HEK293 (cell line): Measurements from ENCODE around the gene LPP.
A peak's percentile ranks its signal among the peaks of the same experiment; 100 is the strongest.

Source experiments
- CTCF ChIA-PET: fragments of 350-600 bp; formaldehyde crosslinking; extraction: SDS; loops from one replicate; lab custom pipeline; 2021; ENCODE audit warnings: antibody characterized with exemption; lab: Yijun Ruan, JAX
- POLR2A ChIA-PET: fragments of 300-600 bp; formaldehyde crosslinking; extraction: SDS; loops from one replicate; lab custom pipeline; 2020; ENCODE audit warnings: antibody characterized with exemption, inconsistent platforms; lab: Yijun Ruan, JAX
- H3K27ac ChIP-seq: fragments of 200-500 bp; sonication (Bioruptor generic); 2 replicates; pipeline ENCODE4 v1.5.1; 2014; ENCODE audit warnings: low read depth, low read length, control low read depth, inconsistent platforms; ENCODE audit errors: extremely low read depth
- H3K36me3 ChIP-seq, 2 experiments: fragments of 200-500 bp in 1 of 2; sonication (Bioruptor generic) in 1 of 2; 1 replicate in 1 of 2; 2 replicates in 1 of 2; pipeline ENCODE4 v1.5.1; 2014 to 2017; ENCODE audit warnings: inconsistent platforms in 2 of 2, low read length in 2 of 2; ENCODE audit not compliant: control insufficient read depth in 2 of 2, insufficient read depth in 1 of 2
- H3K4me1 ChIP-seq: fragments of 200-500 bp; sonication (Bioruptor generic); 2 replicates; pipeline ENCODE4 v1.5.1; 2014; ENCODE audit warnings: mild to moderate bottlenecking, low read length, inconsistent platforms; ENCODE audit not compliant: control insufficient read depth, insufficient read depth
- H3K4me3 ChIP-seq: 2 replicates; pipeline ENCODE4 v1.5.1; 2011; ENCODE audit warnings: low read depth, mild to moderate bottlenecking, control low read depth, low read length, moderate library complexity
- H3K9me3 ChIP-seq: fragments of 200-500 bp; sonication (Bioruptor generic); 2 replicates; pipeline ENCODE4 v1.5.1; 2014; ENCODE audit warnings: low read depth, low read length, inconsistent platforms; ENCODE audit not compliant: control insufficient read depth, insufficient read depth
- KLF10 ChIP-seq: fragments of 450-650 bp; IDR thresholded peaks from 2 replicates; pipeline ENCODE4 v1.5.1; 2018; ENCODE audit warnings: missing biosample characterization, mild to moderate bottlenecking, missing genetic modification characterization
- ZBTB10 ChIP-seq: fragments of 450-650 bp; formaldehyde crosslinking; IDR thresholded peaks from 2 replicates; pipeline ENCODE4 v1.5.1; 2016; ENCODE audit warnings: missing biosample characterization, missing genetic modification characterization
- ZFHX2 ChIP-seq: fragments of 450-650 bp; formaldehyde crosslinking; conservative IDR thresholded peaks from 2 replicates; pipeline ENCODE4 v1.5.1; 2016; ENCODE audit warnings: missing biosample characterization, missing genetic modification characterization
- ZNF132 ChIP-seq: fragments of 450-650 bp; formaldehyde crosslinking; IDR thresholded peaks from 2 replicates; pipeline ENCODE4 v1.5.1; 2017; ENCODE audit warnings: missing biosample characterization, missing genetic modification characterization, borderline replicate concordance
- ZNF211 ChIP-seq: fragments of 450-650 bp; formaldehyde crosslinking; IDR thresholded peaks from 2 replicates; pipeline ENCODE4 v1.5.1; 2016; ENCODE audit warnings: low read depth, missing biosample characterization, missing genetic modification characterization
- ZNF23 ChIP-seq: fragments of 450-650 bp; formaldehyde crosslinking; IDR thresholded peaks from 2 replicates; pipeline ENCODE4 v1.5.1; 2016; ENCODE audit warnings: missing biosample characterization, missing genetic modification characterization, borderline replicate concordance
- ZNF302 ChIP-seq: fragments of 450-650 bp; formaldehyde crosslinking; IDR thresholded peaks from 2 replicates; pipeline ENCODE4 v1.5.1; 2016; ENCODE audit warnings: missing biosample characterization, missing genetic modification characterization, low read depth
- ZNF341 ChIP-seq: fragments of 450-650 bp; formaldehyde crosslinking; IDR thresholded peaks from 2 replicates; pipeline ENCODE4; 2016; ENCODE audit warnings: low read depth, missing biosample characterization, missing genetic modification characterization
- ZNF488 ChIP-seq: fragments of 450-650 bp; formaldehyde crosslinking; IDR thresholded peaks from 2 replicates; pipeline ENCODE4 v1.5.1; 2016; ENCODE audit warnings: missing biosample characterization, missing genetic modification characterization
- ZNF585B ChIP-seq: fragments of 450-650 bp; formaldehyde crosslinking; IDR thresholded peaks from 2 replicates; pipeline ENCODE4 v1.5.1; 2016; ENCODE audit warnings: missing biosample characterization, missing genetic modification characterization
- ZNF629 ChIP-seq: fragments of 450-650 bp; formaldehyde crosslinking; IDR thresholded peaks from 2 replicates; pipeline ENCODE4 v1.5.1; 2017; ENCODE audit warnings: missing biosample characterization, missing genetic modification characterization
- TF ChIP-seq, protein P1 (sequence below): fragments of 450-650 bp; formaldehyde crosslinking; IDR thresholded peaks from 2 replicates; pipeline ENCODE4 v1.5.1; 2017; ENCODE audit warnings: missing biosample characterization, missing genetic modification characterization
- TF ChIP-seq, protein P2 (sequence below): fragments of 450-650 bp; formaldehyde crosslinking; IDR thresholded peaks from 2 replicates; pipeline ENCODE4 v1.5.1; 2016; ENCODE audit warnings: missing biosample characterization, missing genetic modification characterization
- TF ChIP-seq, protein P3 (sequence below): fragments of 450-650 bp; formaldehyde crosslinking; IDR thresholded peaks from 2 replicates; pipeline ENCODE4 v1.5.1; 2017; ENCODE audit warnings: missing biosample characterization, missing genetic modification characterization

Gene LPP

DNA sequence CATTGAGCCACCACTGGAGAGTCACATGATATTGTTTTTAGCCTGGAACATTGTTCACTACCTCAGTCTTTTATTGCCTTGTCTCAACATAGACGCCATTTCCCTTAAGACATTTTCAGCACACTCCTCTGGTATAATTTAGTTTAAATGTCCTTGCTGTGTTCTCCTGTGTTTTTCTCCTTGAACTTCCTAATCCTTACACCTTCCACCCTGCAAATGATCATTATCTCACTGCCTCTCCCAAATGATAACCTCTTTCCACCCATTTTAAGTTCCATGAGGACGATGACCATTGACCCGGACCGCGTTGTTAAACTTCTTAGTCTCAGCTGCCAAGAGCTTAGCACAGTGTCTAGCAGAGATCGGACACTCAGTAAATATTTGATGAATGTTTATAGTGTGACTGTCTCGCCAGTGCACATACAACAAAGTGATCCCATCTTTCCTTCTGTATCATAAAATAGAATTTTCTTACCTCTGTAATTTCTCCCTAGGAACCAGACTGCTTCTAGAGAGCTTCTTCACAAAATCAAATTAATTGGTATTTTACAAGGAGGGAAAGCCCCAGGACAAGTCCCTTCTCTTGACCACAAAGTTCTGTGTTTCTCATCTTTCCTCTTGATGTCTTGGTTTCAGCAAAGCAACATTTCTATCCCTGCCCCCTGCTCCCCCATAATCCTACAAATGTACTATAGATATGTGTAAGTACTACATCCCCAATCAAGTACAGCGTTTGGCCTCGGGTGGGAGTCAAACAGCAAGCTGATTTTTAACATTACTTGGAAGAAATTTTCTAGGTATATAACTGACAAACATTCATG lies 429.6 kb downstream of the LPP start (continued):
- TF ChIP-seq ZNF23 (tag by site-specific recombination) (no peak), ZNF302 (no peak), ZNF341 (tag by site-specific recombination) (no peak)
- TF ChIP-seq, protein P1, sequence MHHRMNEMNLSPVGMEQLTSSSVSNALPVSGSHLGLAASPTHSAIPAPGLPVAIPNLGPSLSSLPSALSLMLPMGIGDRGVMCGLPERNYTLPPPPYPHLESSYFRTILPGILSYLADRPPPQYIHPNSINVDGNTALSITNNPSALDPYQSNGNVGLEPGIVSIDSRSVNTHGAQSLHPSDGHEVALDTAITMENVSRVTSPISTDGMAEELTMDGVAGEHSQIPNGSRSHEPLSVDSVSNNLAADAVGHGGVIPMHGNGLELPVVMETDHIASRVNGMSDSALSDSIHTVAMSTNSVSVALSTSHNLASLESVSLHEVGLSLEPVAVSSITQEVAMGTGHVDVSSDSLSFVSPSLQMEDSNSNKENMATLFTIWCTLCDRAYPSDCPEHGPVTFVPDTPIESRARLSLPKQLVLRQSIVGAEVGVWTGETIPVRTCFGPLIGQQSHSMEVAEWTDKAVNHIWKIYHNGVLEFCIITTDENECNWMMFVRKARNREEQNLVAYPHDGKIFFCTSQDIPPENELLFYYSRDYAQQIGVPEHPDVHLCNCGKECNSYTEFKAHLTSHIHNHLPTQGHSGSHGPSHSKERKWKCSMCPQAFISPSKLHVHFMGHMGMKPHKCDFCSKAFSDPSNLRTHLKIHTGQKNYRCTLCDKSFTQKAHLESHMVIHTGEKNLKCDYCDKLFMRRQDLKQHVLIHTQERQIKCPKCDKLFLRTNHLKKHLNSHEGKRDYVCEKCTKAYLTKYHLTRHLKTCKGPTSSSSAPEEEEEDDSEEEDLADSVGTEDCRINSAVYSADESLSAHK (tag by site-specific recombination), result no peak

DNA sequence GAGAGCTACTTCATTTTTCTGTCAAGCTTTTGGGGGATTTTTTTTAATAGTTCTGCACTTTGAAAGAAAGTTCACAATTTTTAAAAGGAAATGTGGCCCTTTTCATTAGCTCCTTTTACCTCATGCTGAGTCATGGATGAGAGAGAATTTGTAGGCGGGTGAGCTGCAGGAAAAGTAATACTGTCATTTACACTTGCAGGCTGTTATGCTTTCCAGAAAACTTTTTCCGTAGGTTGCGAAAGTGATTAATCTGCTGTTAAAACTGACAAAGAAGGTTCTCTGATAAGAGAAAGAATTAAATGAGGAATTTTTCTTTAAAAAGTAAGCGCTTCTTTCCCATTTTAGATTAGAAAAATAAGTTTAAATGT lies 430.2 kb downstream of the LPP start:
- H3K4me3 ChIP-seq, result no peak overlapping the region
- no peaks in the 10 kb centered on the region for H3K4me1 ChIP-seq
- CTCF ChIA-PET, result interaction anchor here (0.5 kb wide), 1 partner anchor 29 kb away, joined by 4 read pairs; no protein-coding TSS in a partner anchor
- TF ChIP-seq ZNF629 (no peak), ZNF488 (tag by site-specific recombination) (no peak), KLF10 (tag by site-specific recombination) (no peak), ZNF211 (no peak), ZNF585B (tag by site-specific recombination) (no peak), ZNF132 (tag by site-specific recombination) (no peak), ZBTB10 (tag by site-specific recombination) (no peak), ZFHX2 (peak; percentile 39; the same call in 1 of the 2 replicates)
- TF ChIP-seq, protein P2, sequence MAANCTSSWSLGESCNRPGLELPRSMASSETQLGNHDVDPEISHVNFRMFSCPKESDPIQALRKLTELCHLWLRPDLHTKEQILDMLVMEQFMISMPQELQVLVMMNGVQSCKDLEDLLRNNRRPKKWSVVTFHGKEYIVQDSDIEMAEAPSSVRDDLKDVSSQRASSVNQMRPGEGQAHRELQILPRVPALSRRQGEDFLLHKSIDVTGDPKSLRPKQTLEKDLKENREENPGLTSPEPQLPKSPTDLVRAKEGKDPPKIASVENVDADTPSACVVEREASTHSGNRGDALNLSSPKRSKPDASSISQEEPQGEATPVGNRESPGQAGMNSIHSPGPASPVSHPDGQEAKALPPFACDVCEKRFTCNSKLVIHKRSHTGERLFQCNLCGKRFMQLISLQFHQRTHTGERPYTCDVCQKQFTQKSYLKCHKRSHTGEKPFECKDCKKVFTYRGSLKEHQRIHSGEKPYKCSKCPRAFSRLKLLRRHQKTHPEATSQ (tag by site-specific recombination), result no peak
- TF ChIP-seq, protein P3, sequence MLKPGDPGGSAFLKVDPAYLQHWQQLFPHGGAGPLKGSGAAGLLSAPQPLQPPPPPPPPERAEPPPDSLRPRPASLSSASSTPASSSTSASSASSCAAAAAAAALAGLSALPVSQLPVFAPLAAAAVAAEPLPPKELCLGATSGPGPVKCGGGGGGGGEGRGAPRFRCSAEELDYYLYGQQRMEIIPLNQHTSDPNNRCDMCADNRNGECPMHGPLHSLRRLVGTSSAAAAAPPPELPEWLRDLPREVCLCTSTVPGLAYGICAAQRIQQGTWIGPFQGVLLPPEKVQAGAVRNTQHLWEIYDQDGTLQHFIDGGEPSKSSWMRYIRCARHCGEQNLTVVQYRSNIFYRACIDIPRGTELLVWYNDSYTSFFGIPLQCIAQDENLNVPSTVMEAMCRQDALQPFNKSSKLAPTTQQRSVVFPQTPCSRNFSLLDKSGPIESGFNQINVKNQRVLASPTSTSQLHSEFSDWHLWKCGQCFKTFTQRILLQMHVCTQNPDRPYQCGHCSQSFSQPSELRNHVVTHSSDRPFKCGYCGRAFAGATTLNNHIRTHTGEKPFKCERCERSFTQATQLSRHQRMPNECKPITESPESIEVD (tag by site-specific recombination), result peak; percentile 53; the same call in 1 of the 2 replicates
- POLR2A ChIA-PET, result no interaction called here
- H3K9me3 ChIP-seq, result no peaks in the 10 kb centered on the region
- no peaks in the 10 kb centered on the region for H3K36me3 ChIP-seq
- no peak overlapping the region for H3K27ac ChIP-seq
